Measurements from ENCODE around the gene CIAO3. TPM values are rescaled to one million over a fixed set of nuclear protein-coding genes. Genes with fewer than 3 reads are reported as not detected.
"Not testable (repeated sequence)": the region's sequence is repeated elsewhere in the genome, so short reads cannot be mapped to it uniquely, and the experiment has no call there.

The CIAO3 gene
- total and polyA plus RNA-seq, 12 donors = 18.7 to 62.9 (median 26.1) TPM

GRCh38 chr16:760065-760464, 19.3 kb upstream of the CIAO3 start:
- H3K4me1 ChIP-seq = peaks cover 0 to 7% (median 0%) of the 10 kb centered on the region in 9 donors
- H3K4me3 ChIP-seq = no peak overlapping the region
- no peak overlapping the region for H3K27ac ChIP-seq
- no peaks in the 10 kb centered on the region for H3K9me3 ChIP-seq
- no peak for TF ChIP-seq CTCF (IDR thresholded peaks at IDR 0.05)
- H3K36me3 ChIP-seq = no peaks in the 10 kb centered on the region
- ATAC-seq = no peak
- DNase-seq = no peak
- WGBS, 2 donors = 65 to 70% methylated on average over 13 to 15 of the region's 15 CpGs
- intact Hi-C loops (cut with DNase I) = no loop called here
- peaks cover 6 to 39% (median 10%) of the 10 kb centered on the region in 7 donors for H3K27me3 ChIP-seq

- no peak for ATAC-seq
- H3K4me1 ChIP-seq = peaks cover 0 to 10% (median 0%) of the 10 kb centered on the region in 9 donors
- DNase-seq = no peak
- H3K36me3 ChIP-seq = no peaks in the 10 kb centered on the region
- WGBS, 2 donors = 78 to 83% methylated on average over 34 of the region's 34 CpGs
- H3K4me3 ChIP-seq = no peak overlapping the region
- H3K9me3 ChIP-seq = no peaks in the 10 kb centered on the region
- intact Hi-C loops (cut with DNase I) = no loop called here
- no peak overlapping the region for H3K27ac ChIP-seq
- H3K27me3 ChIP-seq = peaks cover 6 to 39% (median 11%) of the 10 kb centered on the region in 7 donors
- no peak for TF ChIP-seq CTCF (IDR thresholded peaks at IDR 0.05)
Measured at GRCh38 chr16:759110-759910, 18.5 kb upstream of the CIAO3 start.

GRCh38 chr16:756428-756827, 15.6 kb upstream of the CIAO3 start:
- intact Hi-C loops (cut with DNase I) = no loop called here
- no peaks in the 10 kb centered on the region for H3K36me3 ChIP-seq
- no peak overlapping the region for H3K27ac ChIP-seq
- peaks cover 0 to 13% (median 0%) of the 10 kb centered on the region in 9 donors for H3K4me1 ChIP-seq
- H3K27me3 ChIP-seq = peaks cover 0 to 19% (median 0%) of the 10 kb centered on the region in 7 donors
- H3K4me3 ChIP-seq = no peak overlapping the region
- DNase-seq (no peak), ATAC-seq (no peak)
- no peaks in the 10 kb centered on the region for H3K9me3 ChIP-seq
- TF ChIP-seq CTCF (IDR thresholded peaks at IDR 0.05) = no peak
- 91 to 94% methylated on average over 5 of the region's 5 CpGs for WGBS, 2 donors

GRCh38 chr16:754656-755055, 13.9 kb upstream of the CIAO3 start:
- Histone ChIP-seq H3K4me1 (peaks cover 0 to 13% (median 0%) of the 10 kb centered on the region in 9 donors), H3K27ac (peak overlapping the region in 1 of 10 donors; percentile 60), H3K9me3 (no peaks in the 10 kb centered on the region), H3K36me3 (no peaks in the 10 kb centered on the region), H3K27me3 (peaks cover 0 to 15% (median 0%) of the 10 kb centered on the region in 7 donors), H3K4me3 (no peak overlapping the region)
- intact Hi-C loops (cut with DNase I) = no loop called here
- DNase-seq (no peak), ATAC-seq (peak in 2 of 8 donors; percentile 35 to 41)
- WGBS, 2 donors = 67 to 73% methylated on average over 11 of the region's 11 CpGs
- TF ChIP-seq CTCF (IDR thresholded peaks at IDR 0.05) = no peak

- DNase-seq; H3K36me3 ChIP-seq; H3K4me3 ChIP-seq; ATAC-seq; H3K9me3 ChIP-seq; intact Hi-C loops (cut with DNase I): not testable (repeated sequence)
- H3K4me1 ChIP-seq = peaks cover 0 to 13% (median 0%) of the 10 kb centered on the region in 9 donors
- WGBS, 2 donors = 88 to 91% methylated on average over 11 of the region's 11 CpGs
- H3K27me3 ChIP-seq = peaks cover 0 to 15% (median 0%) of the 10 kb centered on the region in 7 donors
- H3K27ac ChIP-seq = peak overlapping the region in 1 of 10 donors; percentile 60
Measured at GRCh38 chr16:754121-754607, 13.4 kb upstream of the CIAO3 start.
